Hematopoietic multipotent progenitor cell treated with erythropoietin and hydrocortisone succinate and interleukin-3 and kit ligand, for 17 days (in vitro differentiated cells): ENCODE data around the gene OTUB1.

Experiments
- DNase-seq: peaks from one replicate; pipeline ENCODE4 v3.0.0-alpha.2; 2015; ENCODE audit warnings: low spot score

OTUB1 gene

DNA sequence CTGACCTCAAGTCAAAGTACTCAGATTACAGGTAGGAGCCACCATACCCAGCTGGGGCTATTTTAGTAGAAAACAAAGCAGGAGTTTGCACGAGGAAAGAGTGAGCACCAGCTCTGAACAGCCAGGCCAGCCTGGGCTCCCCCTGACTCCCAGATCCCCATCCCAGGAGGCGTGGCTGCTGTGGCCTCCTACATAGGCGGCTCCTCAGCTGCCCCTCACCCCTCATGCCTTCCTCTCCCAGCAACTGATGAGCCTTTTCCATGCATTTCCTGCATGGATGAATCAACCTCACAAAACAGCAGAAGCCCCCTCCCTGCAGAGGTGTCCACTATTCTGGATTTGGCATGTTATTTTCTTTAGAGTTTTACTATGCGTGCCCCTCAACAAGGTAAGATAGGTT, 39.0 kb downstream of the OTUB1 start:
- DNase-seq = no peak

DNA sequence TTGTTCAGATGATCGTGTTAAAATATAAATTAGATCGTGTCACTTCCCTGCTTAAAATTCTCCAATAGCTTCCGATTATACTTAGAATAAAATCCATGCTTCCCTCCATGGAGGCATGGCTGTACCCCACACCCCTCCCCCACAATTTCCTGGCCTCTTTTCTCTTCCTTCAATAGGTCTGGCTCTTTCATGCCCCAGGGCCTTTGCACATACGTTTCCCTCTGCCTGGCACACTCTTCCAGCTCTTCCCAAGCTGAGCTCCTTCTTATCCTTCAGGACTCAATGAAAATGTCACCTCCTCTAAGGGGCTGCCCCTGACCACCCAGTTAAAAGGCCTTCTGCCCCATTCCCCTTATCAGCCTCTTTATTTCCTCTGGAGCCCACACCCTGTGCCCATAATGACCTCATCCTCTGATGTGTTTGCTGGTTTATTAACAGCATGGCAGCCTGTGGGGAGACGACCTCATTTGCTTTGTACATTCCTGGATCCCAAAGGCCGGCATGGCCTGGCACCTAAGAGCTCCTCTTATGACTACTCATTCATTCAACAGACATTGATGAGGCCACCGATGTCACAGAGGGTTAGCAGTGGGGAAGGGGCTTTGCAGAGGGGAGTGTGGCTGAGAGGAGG, 40.5 kb downstream of the OTUB1 start:
- no peak for DNase-seq

DNA sequence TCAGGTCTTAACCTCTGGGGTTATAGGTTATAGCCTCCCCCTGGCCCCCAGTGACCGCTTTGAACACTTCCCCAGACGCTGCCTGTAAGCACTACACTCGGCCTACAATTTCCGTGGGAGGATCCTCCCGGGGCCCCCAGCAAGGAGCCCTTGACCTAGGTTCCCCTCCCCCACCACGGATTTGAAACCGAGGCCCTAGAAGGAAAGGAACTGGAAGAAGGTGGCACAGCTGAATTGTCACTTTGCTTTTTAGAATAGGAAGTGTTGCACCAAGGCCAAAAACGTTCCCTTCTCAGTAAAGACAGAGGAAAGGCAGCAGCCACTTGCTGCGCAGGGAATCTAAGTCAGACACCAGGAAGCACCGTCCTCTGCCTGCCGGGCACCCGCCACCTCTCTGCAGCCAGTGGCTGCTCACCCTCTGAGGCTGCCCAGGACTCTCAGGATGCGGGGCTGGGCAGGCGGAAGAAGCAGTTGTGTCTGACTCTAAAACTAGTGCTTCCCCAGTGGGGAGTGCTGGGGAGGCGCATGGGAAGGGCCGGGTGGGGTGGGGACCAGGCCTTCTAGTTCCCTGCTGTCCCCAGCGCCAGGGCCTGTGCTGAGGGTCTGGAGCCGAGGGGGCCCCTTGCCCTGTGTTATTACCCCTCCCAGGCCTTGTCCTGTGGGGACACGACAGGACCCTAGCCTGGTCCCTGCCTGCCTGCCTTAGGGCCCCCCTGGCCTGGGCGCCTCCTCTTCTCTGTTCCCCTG, 41.6 kb downstream of the OTUB1 start:
- no peak for DNase-seq

DNA sequence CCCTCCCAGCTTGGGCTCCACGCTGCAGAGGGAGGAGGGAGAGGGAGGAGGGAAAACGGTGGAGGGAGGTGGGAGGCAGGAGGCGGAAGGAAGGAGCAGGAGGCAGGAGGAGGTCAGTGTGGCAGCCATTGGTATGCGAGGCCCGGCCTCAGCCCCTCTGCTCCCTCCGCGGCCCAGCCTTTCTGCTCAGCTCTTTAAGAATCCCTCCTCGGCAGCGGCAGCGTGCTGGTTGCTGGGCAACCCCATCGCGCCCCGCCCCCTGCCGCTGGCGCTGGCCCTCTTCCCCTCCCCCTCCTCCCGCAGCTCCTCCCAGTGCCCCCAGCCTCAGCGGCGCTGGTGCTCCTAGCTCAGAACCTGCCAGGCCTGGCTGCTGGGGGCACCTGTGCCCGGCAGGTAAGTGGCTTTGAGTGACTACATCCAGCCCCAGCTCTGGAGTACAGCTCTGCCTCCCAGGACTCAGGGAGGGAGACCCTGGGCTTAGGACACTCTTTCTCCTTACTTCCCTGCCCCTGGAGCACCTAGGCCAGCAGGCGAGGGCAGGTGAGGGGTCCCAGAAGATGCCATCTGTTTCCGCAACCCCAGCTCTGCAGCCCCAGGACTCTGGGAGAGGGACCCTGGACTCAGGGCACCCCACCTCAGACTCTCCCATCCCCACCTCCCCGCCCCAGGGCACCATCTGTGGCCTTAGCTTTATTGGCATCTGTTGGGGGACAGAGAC, 42.3 kb downstream of the OTUB1 start:
- no peak for DNase-seq

DNA sequence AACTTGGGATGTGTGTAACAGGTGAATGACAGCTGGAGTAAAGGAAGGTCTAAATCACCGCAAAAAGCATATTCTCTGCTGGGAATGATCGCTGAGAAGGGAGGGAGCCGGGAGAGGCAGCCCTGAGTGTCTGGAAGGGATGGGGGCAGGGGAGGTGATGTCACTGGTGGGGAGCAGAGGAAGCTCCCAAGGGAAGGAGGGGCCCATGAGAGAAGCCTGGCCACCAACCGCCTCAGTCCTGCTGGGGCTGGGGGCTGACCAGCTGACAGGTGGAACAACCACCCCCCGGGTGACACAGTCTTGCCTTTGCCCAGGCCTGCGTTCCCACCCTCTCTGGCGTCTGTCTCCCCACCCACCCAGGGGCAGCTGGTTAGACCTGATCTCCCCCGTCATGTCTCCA, 43.5 kb downstream of the OTUB1 start:
- no peak for DNase-seq

DNA sequence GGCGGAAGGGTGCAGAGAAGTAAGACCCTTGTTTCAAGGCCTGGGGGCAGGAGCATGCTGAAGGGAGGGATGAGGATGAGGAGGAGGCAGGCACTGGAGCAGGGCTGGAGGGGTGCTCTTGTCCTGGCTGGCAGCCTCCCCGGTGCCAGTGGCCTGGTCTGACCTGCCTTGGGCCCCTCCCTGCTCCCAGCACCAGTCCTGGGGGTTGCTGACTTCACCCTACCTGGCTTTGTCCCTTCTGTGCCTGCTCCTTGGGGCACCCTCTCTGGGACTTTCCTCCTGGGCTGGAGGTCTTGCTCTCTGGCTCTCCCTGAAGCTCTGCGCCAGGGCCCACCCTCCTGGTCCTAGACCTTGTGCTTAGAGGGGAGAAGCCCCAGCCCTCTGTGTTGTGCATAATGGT, 44.8 kb downstream of the OTUB1 start:
- DNase-seq = no peak

DNA sequence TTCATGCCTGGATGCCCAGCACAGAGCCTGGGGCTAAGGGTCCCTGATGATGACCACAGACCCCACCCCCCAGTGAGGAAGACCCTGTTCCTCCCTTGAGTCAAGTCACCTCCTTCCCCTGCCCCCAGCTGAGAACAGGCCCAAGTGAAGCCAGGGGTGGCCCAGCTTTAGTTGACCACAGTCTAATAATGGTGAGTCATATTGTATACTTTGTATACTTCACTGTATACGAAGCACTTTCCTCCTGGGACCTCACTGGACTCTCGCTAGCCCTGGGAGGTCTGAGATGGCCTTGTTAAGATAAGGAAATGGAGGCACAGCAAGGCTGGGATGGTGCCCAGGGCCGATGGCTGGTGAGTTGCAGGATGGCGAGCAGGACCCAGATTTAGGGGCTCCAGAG, 45.8 kb downstream of the OTUB1 start:
- DNase-seq = no peak

DNA sequence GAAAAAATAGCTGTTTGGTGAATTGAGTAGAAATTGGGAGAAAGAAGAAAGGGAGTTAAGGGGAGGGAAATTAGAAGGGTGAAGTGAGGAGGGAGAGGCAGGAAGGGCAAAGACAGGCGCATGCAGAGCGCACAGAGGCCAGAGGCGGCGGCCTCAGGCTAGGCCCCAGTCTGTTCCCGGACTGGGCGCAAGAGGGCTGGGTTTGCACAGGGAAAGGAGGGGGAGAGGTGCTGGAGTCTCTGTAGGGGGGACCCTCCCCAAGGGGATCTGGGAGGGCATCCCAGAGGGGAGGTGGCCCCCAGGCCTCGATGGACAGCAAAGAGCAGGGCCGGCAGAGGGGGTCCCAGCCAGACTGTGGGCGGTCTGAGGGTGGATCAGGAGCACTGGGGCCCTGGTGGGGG, 48.2 kb downstream of the OTUB1 start:
- DNase-seq = no peak

DNA sequence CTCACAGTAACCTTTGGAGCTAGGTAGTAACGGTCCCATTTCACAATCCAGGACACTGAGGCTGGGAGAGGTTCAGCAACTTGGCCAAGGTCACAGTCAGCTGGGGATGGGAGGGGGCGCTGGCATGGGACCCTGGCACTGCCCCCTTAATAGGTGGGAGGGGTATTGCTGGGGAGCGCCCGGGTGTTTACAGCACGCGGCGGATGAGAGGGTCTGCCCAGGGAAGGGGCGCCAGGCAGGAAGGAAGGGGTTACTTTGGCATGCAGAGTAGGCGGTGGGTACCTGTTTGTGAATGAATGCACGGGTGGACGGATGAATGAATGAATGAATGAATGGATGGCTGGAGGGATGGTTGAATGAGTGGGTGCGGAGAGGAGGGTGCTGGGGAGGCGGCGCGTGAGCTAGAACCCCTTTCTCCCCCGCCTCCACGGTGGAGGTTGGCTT, 48.9 kb downstream of the OTUB1 start:
- no peak for DNase-seq

DNA sequence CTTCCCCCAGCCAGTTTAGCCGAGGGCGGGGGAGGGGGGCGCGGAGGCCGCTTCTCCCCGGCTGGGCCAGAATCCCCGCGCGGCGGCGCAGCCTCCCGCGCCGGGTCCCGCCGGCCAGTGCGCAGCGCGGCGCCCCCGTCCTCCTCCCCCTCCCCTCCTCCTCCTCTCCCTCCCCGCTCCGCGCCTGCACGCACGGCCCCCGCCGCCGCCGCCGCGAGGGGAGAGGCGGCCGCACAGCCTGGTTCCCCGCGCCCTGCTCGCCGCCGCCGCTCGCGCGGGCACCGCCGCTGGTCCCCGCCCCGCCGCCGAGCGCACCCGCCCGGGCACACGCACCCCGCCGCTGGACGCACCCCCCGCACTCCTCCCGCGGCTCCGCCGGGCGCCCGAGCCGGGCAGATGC, 49.3 kb downstream of the OTUB1 start, which contains the start of gene FLRT1:
Gene FLRT1 (plus strand): TSS at position 356 of the 400 bp plus-strand sequence. CDS start 80,337 bp downstream, outside the sequence.
- no peak for DNase-seq

DNA sequence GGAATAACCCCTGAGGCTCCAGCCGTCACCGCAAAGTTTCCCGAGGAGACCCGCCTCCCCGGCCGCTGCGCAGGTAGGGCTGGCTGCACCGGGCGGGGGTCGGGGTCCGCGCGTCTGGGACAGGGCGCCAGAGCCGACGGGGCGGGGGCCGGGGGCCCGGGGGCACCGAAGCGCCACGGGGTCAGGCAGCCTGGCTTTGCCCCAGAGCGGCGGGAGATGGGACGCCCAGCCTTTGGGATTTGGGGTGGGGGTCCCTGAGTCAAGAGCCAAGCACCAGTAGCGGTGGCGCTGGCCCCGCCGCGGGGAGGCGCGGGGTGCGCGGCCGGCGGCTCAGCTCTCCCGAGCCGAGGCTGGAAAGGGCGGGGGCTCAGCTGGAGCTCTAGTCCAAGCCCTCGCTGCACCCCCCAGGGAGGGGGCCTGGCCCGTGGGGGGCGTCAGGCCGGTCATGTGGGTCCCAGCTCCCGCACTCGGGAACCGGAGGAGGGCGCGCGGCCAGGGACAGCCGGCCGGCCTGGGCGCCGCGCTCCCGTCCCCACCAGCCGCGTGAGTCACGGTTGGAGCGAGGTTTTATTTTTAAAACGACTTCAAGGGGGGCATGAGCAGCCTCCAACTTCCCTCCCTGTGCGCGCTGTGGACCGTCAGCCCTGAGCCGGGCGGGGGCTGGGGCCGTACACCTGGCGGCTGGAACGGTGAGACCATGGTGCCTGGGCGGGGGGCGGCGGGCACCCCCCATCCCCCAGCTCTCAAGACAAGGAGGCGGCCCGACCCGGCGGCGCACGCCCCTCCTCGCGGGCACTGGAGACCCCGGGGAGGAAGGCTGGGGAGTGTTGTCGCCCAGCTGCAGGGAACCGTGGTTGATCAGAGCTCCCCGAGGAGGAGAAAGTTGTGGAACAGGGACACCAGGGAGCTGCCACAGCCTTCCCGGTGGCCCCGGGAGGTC, 50.1 kb downstream of the OTUB1 start:
- DNase-seq = no peak

DNA sequence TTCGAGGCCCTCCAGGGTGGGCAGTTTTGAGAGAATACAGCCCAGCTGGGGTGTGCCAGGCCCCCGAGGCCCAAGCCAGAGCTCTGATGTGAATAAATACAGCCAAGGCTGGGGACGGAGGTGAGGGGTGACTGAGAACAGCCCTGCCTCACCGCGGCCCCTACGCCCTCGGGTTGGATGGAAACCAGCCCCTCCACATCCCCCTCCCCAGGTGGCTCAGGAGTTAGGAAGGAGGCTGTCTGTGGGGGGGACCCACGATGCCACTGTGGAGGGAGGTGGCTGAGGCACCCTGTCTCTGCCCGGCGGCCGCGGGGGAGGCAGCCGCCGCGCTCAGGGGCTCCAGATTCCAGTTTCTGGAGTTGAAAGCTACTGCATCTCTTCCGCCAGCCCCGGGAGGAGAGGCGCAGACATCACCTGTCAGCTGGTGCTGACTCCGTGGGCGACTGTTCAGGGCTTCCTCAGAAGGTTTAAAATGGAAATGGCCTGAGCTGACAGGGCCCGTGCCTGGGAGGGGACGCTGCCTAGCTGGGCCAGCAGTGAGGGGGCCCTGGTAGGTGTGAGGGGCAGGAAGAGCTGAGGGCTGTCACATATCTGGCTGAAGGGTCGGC, 50.9 kb downstream of the OTUB1 start:
- DNase-seq = no peak

DNA sequence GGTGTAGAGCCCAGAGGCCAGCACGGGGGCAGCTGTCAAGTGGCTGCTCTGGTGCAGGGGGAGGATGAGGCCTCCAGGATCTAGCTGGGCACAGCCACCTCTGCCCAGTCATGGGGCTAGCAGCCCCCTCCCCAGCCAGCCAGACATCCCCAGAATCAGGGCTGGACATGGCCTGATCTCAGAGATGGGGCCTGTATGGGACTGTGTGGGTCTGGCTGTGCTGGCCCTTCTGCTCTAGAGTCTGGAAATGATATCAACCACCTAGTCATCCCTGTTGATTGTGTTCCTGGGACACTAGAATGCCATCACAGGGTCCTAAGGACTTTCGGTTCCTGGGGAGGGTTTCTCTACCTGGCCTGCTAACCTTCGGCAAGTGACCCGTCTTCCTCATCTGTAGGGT, 52.3 kb downstream of the OTUB1 start:
- DNase-seq = no peak

DNA sequence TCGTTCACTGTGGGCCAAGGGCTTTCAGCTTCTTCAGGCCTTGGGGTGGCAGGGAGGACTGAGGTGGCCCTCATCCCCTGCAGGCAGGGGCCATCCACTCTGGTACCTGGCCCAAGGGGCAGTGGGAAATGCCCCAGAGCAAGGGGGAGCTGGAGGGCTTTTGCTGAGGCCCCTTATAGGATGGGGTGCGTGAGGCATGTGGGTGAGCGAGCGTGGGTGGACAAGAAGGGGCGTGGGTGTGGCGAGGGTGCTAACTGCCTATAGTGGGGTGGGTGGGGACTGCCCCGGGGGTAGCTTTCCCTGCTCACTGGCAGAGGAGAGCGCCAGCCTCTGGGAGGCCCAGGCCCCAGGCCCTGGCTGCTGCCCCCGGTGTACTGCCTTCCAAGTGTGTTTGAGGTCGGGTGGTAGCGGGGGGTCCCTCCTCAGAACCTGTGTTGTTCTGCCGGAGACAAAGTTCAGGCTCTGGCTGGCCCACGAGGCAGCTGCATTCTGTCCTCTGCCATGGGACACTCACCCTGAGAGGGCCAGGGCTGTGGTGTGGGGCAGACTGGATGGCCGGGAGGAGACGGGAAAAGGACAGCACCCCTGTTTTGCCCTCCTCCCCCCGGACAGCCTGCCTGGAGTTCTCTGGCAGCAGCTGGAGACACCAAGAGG, 52.9 kb downstream of the OTUB1 start:
- no peak for DNase-seq

DNA sequence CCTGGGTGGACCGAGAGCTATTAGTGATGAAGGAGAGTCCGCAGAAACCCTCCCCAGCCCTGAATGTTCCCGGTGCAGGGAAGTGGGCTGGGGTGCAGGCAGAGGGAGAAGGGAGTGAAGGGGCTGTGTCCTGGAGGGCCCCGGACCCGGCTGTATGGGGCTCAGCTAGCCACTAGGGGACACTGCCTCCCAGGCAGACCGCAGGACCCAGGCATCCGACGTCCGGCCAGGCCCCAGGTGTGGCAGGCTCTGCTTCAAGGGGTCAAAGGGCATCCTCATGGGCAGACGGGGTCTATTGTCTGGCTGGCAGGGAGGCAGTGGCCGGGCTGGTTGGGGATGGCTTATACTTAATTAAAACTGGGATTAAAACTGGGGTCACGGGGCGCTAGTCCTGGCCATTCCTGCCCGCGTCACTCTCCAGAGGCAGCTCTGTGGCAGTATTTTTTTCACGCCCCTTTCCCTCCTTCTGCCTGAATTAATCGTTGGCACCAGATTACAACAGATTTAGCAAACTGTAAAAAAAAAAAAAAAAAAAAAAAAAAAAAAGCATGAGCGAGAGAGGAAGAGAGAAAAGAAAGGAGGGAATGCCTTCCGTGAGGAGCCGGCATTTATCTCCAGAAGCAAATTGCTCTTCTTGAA, 54.6 kb downstream of the OTUB1 start:
- no peak for DNase-seq

DNA sequence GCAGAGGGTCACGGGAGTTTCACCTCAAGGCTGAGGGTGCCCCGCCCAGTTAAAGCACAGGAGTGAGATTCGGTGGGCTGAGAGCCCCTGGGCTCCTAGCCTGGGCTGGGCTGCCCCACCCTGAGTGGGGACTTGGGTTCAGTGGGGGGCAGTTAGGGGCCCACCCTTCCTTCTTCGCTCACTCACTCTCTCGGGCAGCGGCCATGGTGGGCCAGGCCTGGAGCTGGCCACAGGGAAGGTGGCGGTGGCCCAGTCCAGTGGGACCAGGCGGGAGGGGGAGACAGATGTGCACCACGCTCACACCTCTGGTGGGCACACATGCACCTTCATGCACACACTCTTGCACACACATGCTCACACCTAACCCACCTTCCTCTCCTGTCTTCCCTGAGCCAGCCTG, 55.6 kb downstream of the OTUB1 start:
- DNase-seq = no peak

DNA sequence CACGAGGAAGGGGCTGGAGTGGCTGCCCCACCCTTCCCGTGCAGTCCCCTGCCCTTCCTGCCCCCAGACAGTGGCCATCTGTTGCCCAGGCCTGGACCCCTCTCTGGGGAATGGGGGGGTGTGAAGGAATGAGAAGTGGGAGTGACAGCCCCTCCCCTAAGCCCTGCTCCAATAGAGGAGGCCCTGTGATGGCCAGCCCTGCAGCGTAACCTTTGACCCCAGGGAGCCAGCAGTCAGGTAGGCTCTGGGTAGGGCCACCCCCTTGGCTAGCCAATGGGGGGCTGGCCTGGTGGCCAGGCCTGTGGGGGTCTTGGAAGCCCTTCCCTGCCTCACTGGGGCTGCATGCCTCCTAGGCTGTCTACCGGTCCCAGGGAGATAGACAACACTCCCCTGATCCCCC, 56.1 kb downstream of the OTUB1 start:
- no peak for DNase-seq

DNA sequence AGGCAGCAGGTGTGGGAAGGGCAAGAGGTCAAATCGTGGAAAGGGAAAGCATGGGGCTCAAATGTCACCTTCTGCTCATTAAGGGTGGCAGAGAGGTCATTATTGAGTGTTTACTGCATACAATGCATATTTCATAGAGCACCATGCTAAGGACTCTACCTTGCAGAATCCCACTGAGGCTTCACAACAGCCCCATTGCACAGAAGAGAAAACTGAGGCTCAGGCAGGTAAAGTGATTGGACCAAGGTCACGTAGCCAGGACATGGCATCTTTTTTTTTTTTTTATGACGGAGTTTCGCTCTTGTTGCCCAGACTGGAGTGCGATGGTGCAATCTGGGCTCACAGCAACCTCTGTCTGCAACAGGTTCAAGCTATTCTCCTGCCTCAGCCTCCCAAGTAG, 57.3 kb downstream of the OTUB1 start:
- DNase-seq = no peak

DNA sequence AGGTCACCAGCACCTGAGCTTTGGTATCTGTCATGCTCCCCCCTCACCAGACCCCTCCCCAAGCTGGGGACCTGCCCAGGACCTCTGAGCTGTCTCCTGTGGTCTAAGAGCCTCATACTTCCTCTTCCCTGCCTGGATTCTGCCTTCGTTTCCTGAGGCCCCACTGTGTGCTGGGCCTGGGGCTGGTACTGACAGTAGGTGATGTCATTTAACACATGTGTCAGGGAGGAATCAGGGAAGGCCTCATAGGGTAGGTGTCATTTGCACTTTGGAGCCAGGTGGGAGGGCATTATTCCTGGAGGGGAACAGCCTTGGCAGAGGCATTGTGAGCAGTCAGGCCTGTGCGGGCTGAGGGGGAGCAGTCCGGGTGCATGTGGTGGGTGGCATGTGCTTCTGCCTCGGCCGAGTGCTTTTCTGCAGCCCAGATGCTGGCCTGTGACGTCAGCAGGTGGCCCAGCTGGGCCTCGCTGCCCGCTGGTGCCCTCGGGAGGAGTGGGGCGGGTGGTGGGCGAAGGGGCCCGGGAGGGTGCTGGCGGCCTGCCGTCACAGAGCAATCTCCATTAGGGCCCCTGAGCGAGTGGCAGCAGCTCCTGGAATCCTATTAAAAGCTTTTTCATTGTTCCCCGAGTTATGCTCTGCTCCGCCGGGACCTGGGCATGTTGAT, 58.6 kb downstream of the OTUB1 start:
- DNase-seq = no peak

DNA sequence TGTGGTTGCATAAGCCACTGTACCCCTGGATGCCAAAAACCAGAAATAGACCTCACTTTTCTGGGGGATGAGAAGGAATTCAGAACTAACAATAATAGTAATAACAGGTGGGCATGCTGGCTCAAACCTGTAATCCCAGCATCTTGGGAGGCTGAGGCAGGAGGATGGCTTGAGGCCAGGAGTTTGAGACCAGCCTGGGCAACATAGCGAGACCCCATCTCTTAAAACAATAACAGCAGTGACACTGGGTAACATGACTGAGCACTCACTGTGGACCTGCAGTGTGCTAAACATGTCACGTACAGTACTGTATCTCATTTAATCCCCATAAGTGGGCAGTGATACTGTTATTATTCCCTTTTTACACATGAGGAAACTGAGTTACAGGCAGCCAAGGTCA, 59.5 kb downstream of the OTUB1 start:
- DNase-seq = no peak
